ENCODE data around the gene DDX51.

GRCh38 chr12:132117558-132117875 is 26.6 kb downstream of the DDX51 start:
- TF ChIP-seq TAF1 (IDR thresholded peaks at IDR 0.05; ENCODE audit: borderline replicate concordance, insufficient read depth, low read length): no peak
- TF ChIP-seq POLR2AphosphoS5 (IDR thresholded peaks at IDR 0.05; ENCODE audit: low read depth, low read length): no peak
- TF ChIP-seq SIN3A (IDR thresholded peaks at IDR 0.05; ENCODE audit: borderline replicate concordance, insufficient read depth, low read length): no peak

All from PFSK-1 (cell line).